NOMO-1 (cell line): ENCODE results near the gene SCGB2B2.
"Not testable (repeated sequence)": the region's sequence is repeated elsewhere in the genome, so short reads cannot be mapped to it uniquely, and the experiment has no call there.

Experiments used
- DNase-seq, 2 experiments: peaks; one replicate each; lab custom pipeline; 2025; ENCODE audit not compliant: unreplicated experiment in 2 of 2; lab: John Stamatoyannopoulos, UW

Gene SCGB2B2

GRCh38 chr19:34671972-34672371 is 5.0 kb downstream of the SCGB2B2 start:
- no peak for DNase-seq

GRCh38 chr19:34669305-34669704 is 7.7 kb downstream of the SCGB2B2 start:
- DNase-seq = no peak

- DNase-seq = not testable (repeated sequence)
Observed at GRCh38 chr19:34668690-34669089, 8.3 kb downstream of the SCGB2B2 start.

GRCh38 chr19:34668077-34668689 is 8.8 kb downstream of the SCGB2B2 start:
- not testable (repeated sequence) for DNase-seq

- no peak for DNase-seq
Observed at GRCh38 chr19:34667349-34668076, 9.4 kb downstream of the SCGB2B2 start.

- DNase-seq = no peak
Observed at GRCh38 chr19:34666958-34667265, 10.0 kb downstream of the SCGB2B2 start.

- no peak for DNase-seq
Observed at GRCh38 chr19:34666200-34666957, 10.6 kb downstream of the SCGB2B2 start.

GRCh38 chr19:34665275-34665674 is 11.7 kb downstream of the SCGB2B2 start:
- not testable (repeated sequence) for DNase-seq

- no peak for DNase-seq
Observed at GRCh38 chr19:34664870-34665269, 12.1 kb downstream of the SCGB2B2 start.

- DNase-seq = no peak
Observed at GRCh38 chr19:34664168-34664567, 12.8 kb downstream of the SCGB2B2 start.

- DNase-seq = no peak
Observed at GRCh38 chr19:34662919-34663318, 14.0 kb downstream of the SCGB2B2 start.

GRCh38 chr19:34661357-34661756 is 15.6 kb downstream of the SCGB2B2 start:
- DNase-seq = no peak

GRCh38 chr19:34655651-34656050 is 21.3 kb downstream of the SCGB2B2 start:
- no peak for DNase-seq

- DNase-seq = no peak
Observed at GRCh38 chr19:34654796-34655195, 22.2 kb downstream of the SCGB2B2 start.

- no peak for DNase-seq
Observed at GRCh38 chr19:34651747-34652146, 25.2 kb downstream of the SCGB2B2 start.

GRCh38 chr19:34649886-34650543 is 26.9 kb downstream of the SCGB2B2 start:
- DNase-seq = no peak

- no peak for DNase-seq
Observed at GRCh38 chr19:34645551-34645950, 31.4 kb downstream of the SCGB2B2 start.

GRCh38 chr19:34644991-34645461 is 31.9 kb downstream of the SCGB2B2 start:
- DNase-seq = no peak

- no peak for DNase-seq
Observed at GRCh38 chr19:34642241-34642640, 34.7 kb downstream of the SCGB2B2 start.

GRCh38 chr19:34639491-34640085 is 37.4 kb downstream of the SCGB2B2 start:
- peak; percentile 42 to 61 for DNase-seq

- no peak for DNase-seq
Observed at GRCh38 chr19:34633802-34634201, 43.2 kb downstream of the SCGB2B2 start.
